NOMO-1 (cell line): Measurements from ENCODE around the gene GRXCR2.
"Not testable (repeated sequence)": the region's sequence is repeated elsewhere in the genome, so short reads cannot be mapped to it uniquely, and the experiment has no call there.

Experiments
- DNase-seq, 2 experiments: peaks; one replicate each; lab custom pipeline; 2025; ENCODE audit not compliant: unreplicated experiment in 2 of 2; lab: John Stamatoyannopoulos, UW

Gene GRXCR2

DNA sequence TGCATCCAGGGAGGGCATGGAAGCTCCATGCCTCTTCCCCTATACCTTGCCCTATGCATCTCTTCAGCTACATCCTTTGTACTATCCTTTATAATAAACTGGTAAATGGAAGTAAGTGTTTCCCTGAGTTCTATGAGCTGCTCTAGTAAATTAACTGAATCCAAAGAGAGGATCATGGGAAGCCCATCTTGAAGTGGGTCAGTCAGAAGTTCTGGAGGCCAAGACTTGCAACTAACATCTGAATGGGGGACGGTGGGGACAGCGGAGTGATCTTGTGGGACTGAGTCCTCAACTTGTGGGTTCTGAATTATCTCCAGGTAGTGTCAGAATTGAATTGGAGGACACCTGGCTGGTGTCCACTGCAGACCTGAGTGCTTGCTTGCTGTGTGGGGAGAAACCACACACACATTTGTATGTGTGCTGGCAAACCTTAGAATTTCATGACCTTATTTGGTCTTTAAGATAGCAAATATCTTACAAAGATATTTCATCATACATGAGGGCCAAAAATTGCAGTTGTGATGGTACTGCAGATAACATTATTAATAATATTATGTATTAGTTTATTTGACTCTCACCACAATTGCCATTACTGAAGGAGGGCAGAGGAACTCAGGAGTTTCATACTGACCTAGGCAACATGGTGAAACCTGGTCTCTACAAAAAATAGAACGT, 32.2 kb downstream of the GRXCR2 start:
- no peak for DNase-seq

DNA sequence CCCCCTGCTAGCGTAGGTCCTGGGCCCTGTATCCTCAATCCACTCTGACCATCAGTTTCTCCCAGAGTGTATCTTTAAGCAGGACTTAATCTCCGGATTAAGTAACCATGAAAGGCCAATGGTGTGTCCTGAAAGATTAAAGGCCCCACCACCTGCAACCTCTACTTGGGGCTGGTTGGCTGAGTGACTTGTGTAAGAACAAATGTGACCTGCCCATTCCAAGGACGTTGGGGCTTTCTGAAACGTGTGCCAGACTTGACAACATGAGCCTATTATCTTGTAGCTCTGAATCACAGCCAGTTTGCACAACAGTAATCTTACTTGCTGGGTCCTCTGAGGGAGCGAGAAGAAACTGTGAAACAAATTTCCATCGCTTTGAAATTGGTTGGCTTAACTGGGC, 34.5 kb downstream of the GRXCR2 start:
- no peak for DNase-seq

- DNase-seq: not testable (repeated sequence)
Observed at GRCh38 chr5:145836241-145836640, 36.6 kb downstream of the GRXCR2 start.

DNA sequence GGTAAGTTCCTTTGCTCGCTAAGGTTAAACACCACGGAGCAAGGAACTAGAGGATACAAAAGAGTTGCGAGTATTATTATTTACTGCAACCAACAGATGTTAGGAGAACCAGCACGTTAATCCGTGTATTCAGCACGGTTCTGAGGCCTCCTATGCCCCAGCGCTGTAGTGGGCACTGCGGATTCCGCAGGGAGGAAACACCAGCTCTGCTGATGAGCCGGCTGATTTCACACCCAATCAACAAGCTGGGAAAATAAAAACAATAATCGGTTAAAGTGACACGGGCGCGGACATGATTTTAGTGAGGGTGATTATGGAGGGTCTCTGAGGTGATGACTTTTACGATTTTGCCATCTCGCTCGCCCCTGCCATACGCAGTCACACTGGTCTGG, 37.0 kb downstream of the GRXCR2 start:
- DNase-seq: no peak

DNA sequence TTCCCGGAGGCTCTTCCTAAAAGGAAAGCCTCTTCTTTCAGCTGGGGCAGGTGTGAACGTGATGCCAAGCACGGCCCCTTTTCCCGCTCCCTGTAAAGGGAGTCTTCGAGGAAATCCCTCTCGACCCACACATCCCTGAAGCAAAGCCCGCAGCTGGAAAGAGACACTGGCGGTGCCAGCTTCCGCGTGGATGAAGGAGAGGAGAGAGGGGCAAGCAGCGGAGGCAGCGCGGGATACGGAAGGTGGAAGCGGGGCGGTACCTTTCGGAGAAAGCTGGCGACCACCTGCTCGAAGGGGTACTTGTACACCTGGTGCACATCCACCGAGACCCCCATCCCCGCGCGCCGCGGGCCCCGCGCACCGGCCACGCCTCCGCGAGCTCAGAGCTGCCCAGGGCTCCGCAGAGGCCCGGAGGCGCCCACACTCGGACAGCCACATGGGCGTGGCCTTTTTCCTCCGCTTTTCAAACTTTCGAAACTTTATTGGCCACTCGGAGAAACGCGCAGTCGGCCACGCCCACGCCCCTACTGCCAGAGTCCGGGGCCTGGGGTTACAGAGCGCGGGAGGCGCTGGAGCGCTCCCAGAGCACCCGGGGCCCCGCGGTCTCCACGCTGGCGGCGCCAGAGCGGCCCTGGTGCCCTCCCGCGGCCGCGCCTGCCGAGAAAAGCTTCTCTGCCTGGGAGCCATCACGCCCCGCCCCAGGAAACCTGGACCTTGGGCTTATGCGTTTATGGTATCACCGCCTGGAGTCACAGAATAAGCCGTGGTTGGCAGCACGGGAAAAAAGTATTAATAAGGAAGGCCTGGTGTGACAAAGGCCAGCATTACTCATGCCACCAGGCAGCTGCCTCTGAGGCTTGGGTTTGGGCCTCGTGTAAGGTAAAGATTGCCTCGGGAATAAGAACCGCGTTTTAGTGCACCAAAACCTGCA, 37.6 kb downstream of the GRXCR2 start, which contains the start of gene PRELID2:
Gene PRELID2 (minus strand): TSS at position 426 of the 931 bp plus-strand sequence. CDS start 91 bp downstream, at position 335.
- DNase-seq: peak; percentile 90 to 93

DNA sequence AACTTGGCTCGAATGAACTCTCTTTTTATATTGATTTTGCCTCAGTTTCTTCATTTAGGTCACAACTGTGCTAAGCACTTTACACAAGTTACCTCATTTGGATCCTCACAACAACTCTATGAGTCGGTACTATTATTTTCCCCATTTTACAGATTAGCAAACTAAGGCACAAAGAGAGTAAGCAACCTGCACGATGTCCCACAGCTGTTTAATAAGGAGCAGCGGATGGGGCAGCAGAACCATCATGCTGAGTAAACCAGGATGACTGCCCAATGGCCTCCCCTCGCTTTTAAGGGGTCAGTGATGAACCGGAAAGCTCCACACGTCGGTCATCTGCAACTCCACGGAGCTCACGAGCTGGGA, 38.3 kb downstream of the GRXCR2 start:
- DNase-seq: no peak

DNA sequence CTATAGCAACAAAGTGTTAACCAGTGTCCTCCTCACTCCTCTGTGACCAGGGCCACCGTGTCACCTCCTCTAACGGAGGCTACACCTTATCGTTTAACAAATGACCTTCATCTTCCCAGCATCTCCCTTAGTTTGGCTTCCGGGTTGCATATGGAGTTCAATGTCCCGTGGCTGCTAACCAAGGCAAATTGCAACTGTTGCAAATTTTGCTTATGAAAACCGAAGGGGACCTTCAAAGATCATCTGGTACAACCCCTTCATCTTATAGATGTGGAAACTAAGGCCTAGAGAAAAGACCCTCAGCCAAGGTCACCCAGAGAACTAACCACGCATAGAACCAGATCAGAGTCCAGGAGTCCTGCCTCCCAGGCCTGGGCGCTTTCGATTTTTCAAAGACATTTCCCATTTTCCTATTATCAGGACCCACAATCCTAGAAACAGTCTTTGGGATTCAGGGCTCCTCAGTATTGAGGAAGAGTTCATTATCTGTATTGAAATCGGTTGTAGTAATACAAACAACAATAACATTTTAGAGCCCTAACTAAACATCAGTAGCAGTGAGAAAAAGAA, 39.1 kb downstream of the GRXCR2 start:
- no peak for DNase-seq

DNA sequence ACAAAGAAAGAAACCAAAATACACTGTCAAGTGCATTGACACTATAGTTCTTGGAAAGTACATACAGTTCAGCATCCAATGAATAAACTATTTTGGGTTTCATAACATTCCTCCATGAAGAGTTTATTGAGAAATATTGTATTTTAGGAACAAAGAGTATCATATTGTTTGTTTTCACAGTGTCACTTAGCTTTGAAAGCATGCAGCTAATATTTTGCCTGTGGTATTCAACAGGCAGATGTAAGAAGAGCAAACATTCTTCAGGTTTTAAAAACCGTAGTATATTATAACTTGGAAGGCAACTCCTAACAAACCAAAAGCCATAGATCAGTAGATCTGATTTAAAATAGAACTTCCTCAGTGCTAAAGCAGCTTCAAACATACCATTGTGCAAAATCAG, 42.2 kb downstream of the GRXCR2 start:
- DNase-seq: no peak

DNA sequence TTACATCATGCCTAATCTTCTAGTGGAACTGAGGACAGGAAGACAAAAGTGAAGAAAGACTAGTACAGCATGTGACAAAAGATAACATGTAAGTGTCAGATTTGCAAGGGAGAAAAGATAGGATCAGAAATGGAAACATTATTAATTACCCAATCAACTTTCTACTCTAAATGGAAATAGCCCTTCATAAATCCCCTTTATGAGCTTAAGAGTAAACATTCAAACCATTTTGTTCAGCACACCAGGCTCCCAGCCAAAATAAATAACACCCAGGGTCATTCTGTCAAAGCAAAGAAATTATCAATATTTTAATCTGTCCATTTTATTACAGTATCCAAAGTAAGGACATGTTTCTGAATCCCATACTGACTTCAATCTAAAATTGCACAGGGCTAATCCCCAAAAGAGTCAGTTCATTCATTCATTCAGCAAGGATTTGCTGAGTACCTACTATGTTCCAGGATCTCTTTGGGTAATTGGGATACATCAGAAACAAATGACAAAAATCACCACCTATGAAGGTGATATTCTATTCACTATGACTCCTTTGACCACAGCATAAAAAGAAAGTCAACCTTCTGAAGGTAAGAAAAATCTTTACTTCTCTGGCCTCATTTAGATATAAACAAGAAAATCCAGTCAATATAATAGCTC, 43.0 kb downstream of the GRXCR2 start:
- DNase-seq: no peak

GRCh38 chr5:145826895-145827674, 45.7 kb downstream of the GRXCR2 start:
- DNase-seq: no peak

GRCh38 chr5:145825751-145826180, 47.0 kb downstream of the GRXCR2 start:
- peak; percentile 10 to 61 for DNase-seq

GRCh38 chr5:145824040-145824439, 48.8 kb downstream of the GRXCR2 start:
- no peak for DNase-seq

GRCh38 chr5:145818604-145819003, 54.2 kb downstream of the GRXCR2 start:
- no peak for DNase-seq

GRCh38 chr5:145812877-145813276, 59.9 kb downstream of the GRXCR2 start:
- DNase-seq: no peak

DNA sequence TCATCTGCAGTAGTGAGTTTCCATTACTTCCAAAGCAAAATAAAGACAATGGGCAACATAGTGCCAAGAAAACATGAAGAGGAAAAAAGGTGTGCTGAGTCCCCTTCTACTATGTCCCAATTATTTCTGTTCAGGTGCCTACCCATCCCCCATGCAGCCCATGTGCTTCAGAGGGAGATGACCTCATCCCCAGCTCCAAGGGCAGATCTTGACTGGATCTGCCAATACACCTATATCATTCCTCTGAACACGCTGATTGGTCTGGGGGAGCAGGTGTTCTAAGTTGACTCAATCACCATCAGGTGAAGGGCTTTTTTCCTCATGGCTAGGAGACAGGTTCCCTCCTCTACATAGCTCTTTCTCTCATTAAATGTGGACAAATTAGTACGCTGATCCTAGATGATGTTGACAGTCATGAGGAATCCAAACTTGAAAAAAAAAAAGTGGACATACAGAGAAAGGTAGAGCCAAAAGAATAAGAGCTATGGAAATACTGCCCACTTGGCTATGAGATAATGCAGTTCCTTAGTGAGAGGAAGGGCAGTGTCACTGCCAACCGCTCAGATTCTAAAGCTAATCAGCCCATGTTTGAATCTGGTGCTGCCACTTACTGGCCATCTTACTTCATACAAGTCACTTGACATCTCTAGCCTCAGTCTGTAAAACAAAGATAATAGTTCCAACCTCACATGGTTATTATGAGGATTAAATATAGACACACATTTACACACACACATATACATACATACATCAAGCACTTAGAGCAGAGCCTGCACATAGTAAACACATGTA, 60.8 kb downstream of the GRXCR2 start:
- no peak for DNase-seq
